SIG-M5 (cell line): ENCODE results near the gene BEST4.
"Not testable (repeated sequence)": the region's sequence is repeated elsewhere in the genome, so short reads cannot be mapped to it uniquely, and the experiment has no call there.

ENCODE experiments used
- DNase-seq: peaks from one replicate; lab custom pipeline; 2025; lab: John Stamatoyannopoulos, UW

The BEST4 gene

DNA sequence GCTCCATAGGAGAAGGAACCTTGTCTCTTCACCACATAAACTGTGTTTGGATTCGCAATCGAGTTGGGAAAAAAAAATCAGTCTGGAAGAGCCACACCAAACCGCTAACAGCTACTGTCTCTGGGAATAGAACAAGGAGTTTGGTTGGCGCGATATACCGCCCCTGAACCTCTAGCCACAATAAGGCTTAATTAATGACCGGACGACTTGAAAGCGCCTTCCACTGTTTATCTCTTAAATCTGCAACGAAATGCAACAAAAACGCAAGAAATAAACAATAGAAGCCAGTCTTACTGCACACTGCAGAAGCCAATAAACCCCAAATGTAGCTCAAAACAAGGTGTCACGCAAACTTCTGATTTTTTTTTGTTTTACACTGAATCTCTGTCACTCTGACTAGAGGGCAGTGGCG lies 31.2 kb upstream of the BEST4 start:
- DNase-seq: no peak

DNA sequence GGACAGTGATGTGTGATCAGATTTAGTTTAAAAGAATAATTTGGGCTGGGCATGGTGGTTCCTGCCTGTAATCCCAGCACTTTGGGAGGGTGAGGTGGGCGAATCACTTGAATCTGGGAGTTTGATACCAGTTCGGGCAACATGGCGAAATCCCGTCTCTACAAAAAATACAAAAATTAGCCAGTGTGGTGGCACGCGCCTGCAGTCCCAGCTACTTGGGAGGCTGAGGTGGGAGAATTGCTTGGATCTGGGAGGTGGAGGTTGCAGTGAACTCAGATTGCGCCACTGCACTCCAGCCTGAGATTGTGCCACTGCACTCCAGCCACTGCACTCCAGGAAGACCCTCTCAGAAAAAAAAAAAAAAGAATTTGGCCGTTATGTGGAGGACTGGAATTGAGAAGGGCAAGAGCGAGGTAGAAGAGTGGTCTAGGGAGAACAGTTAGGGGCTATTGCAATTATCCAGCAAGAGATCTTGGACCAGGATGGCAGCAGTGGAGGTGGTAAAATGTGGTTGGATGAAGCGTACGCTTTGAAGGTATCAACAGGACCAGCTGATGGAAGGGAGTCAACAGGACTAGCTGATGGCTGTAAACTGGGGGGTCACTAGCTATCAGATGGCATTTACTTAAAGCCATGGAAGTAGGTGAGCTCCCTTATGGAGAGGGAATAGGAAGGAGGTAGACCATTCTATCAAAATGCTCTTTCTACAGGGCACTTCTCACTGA lies 30.0 kb upstream of the BEST4 start:
- no peak for DNase-seq

DNA sequence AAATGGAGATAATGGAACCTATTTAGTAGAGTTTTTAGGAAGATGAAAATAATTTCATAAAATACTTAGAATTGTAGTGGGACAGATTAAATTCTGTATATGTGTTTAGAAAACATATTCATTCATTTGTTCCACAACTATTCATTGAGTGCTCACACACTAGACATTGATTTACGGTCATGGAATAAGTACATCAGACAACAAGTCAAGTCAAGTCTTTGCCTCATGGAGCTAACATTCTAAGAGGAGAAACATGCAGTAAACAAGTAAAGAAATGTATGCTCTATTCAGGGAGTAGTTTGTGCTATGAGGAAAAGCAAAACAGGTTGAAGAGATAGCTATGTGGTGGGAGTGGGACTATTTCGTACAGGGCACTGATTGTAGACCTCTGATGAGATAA lies 29.3 kb upstream of the BEST4 start:
- no peak for DNase-seq

DNA sequence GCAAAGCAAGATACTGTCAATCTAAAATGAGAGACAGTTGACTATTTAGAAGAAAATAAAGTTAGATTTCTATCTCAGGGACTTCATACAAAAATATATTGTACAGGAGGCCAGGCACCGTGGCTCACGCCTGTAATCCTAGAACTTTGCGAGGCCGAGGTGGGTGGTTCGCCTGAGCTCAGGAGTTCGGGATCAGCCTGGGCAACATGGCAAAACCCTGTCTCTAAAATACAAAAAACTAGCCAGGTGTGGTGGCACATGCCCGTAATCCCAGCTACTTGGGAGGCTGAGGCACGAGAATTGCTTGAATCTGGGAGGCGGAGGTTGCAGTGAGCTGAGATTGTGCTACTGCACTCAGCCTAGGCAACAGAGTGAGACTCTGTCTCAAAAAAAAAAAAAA lies 28.0 kb upstream of the BEST4 start:
- DNase-seq: not testable (repeated sequence)

DNA sequence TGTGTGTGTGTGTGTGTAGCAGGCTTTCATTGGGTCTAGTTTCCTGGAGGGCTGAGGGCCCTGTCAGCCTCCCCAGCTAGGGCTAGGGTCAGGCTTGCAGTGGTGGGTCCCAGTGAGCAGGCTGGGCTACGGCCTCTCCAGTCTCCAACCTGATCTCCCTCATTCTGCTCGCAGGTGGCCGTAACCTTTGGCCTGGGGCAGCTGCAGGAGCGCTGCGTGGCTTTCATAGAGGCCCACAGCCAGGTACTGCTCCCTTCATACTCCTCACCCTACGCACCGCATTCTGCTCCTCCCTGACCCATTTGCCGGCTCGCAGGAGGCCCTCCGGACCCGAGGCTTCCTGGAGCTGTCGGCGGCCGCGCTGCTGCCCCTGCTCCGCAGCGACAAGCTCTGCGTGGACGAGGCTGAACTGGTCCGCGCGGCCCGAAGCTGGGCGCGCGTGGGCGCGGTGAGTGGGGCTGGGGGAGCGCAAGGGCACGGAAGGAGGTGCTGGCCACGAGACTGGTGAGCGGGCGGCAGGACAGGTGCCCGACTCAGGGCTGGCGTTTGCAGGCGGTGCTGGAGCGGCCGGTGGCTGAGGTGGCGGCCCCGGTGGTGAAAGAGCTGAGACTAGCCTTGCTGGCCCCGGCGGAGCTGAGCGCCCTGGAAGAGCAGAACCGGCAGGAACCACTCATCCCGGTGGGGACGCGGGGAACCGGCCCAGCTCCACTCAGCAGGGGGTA lies 25.0 kb upstream of the BEST4 start:
- no peak for DNase-seq

DNA sequence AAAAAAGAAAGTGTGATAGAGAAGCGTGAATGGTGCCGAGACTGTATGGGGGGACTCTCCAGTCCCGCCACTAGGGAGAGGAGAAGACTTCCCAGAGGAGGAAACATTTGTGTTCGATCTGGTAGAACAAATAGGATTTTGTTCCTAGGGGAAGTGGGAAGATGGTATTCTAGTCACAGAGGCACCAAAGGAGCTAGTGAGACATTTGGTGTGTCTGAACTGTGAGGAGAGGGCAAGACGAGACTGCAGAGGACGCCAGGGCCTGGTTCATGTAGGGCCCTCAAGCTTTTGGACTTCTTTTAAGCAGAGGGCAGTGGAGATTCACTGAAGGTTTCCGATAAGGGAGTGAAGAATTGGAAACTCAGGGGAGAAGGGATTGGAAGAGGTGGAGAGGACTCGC lies 23.3 kb upstream of the BEST4 start:
- no peak for DNase-seq

DNA sequence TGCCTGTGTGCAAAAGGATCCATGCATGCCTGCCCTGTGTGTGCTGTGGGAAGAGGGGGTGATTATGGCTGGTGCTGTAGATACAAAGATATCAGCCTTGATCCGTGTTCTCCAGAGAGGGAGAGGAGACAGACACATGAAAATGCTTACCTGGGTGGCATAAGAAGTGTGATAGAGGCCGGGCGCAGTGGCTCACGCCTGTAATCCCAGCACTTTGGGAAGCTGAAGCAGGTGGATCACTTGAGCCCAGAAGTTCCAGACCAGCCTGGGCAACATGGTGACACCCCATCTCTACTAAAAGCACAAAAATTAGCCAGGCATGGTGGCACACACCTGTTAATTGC lies 22.8 kb upstream of the BEST4 start:
- not testable (repeated sequence) for DNase-seq

DNA sequence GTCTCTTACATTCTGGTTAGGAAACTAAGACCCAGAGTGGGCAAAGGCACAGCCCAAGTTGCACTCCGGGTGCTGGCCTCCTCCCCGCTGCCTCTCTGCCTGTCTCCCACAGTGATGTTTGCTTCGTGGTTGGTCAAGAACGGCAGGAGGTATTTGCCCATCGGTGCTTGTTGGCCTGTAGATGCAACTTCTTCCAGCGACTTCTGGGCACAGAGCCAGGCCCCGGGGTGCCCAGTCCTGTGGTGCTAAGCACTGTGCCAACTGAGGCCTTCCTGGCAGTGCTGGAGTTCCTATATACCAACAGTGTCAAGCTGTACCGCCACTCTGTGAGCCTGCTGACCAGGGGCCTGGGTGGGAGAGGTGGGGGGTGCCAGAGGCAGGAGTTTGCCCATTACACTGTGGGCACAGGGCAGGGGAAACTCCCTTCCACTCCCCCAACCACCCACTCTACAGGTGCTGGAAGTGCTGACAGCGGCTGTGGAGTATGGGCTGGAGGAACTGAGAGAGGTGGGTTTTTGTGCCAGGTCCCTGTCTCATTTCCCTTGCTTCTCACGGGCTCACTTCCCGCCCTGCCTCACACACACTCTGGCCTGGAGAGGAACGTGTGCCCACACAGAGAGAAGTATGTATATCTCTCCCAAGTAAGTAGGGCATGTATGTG lies 22.3 kb upstream of the BEST4 start:
- DNase-seq: no peak

DNA sequence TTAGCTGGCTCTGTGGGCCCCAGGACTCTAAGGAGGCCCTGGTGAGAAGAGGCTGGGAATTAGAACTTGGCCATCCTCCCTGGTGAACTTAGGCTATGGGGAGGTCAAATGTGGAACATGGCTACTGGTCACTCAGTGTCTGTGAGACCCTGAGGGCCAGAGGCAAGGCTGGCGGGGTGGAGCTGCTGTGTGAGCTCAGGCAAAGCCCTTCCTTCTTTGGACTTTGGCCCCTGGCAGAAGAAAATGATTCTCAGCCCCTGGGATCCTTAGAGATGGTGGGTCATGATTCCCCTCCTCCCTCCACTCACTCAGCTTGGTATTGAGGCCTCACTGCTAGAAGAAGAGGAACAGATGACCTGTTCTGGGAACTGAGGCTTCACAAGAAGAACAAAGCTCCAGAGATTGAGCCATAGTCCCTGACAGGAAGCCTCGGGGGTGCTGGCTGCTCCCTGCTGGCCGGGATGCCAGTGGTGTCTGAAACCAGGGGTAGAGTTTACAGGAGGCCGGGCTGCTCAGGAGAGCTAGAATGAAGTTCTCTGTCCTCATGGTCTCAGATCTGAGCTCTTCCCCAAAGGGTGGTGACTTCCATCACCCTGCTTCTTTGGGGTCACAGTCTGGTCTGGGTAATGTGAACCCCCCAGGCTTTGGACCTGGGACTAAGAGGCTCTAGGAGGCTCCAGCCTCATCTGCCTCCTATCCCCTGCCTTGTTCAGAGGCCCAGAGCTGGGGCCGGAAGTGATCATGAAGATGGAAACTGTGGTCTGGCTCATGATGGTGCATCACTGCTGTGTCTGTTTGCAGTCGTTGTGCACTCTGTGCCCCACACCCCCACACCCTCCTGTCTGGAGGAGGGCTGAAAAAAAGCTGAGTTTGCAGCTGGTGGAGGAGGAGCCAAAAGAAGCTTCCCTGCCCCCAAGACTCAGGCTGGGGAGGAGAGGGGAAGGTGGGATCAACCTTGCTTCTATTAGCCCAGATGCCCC lies 21.3 kb upstream of the BEST4 start:
- no peak for DNase-seq

DNA sequence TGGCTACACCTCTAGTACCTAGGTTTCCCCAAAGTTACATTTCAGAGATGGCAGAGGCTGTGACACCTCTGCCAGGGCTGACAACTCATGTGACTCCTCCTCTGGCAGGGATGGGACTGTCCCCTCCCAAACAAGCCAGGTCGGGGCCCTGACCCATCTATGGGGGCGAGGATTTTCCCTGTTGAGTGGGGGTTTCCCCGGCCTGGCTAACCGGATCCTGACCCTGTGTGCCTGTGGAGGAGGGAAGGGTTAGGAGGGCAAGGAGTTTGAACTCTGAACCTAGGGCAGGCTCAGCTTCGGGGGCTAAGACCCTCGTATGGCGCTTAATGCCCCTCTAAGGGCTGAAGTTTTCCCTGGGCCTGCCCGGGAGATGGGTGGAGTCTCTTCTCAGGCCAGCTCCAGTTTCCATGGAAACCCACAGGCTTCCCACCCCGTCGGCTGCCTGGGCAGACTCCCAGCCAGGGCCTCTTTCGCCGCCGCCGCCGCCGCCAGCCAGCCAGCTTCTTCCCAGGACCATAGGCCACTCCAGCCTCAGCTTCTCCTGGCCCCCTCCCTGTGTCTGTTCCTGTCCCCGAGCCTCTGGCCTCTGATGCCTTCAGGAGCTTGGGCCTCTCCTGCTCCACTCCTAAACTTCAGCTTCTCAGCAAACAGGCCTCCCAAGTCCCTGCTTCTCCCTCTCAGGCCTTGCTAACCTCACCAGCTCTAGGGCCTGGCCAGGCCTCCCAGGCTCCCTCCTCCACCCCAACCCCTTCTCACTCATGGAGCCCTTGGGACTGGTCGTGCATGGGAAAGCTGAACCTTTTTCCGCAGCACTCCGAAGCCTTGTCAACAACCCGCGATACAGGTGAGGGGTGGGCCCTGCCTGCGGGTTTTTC lies 20.3 kb upstream of the BEST4 start, which contains the start of gene BTBD19:
Gene BTBD19 (plus strand): TSS at position 461 of the 875 bp plus-strand sequence. CDS start 298 bp downstream, at position 759.
- DNase-seq: no peak

DNA sequence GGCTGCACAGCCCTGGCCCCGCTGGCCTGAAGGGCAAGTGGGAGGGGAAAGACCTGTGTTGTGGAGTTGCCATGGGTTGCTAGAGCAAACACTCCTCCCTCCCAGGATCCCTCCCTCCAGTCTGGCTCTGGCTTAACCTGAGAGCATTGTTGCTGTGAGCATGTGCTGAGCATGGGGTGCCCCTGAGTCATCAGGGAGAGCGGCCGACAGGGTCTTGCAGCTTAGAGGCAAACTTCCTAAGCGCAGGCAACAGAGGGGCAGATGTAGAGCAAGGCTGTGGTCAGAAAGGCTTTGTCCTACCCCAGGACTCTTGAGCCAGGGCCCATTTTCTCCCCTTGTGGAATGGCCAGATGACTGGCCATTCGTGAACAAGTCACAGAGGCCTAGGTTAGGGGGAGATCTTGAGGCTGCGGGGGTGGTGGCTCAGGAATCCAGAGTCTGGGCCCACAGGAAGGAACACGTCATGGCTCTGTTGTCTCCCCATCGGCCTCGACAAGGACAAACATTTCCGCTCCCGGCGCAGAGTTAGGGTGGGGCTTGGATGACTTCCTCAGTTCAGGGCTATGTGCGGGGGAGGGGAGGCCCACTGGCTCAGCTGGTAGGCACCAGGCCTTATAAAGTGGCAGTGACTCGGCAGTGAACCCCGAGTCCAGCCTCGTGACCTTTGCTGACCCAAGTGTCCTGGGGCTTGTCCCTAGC lies 19.5 kb upstream of the BEST4 start:
- DNase-seq: peak; percentile 55

DNA sequence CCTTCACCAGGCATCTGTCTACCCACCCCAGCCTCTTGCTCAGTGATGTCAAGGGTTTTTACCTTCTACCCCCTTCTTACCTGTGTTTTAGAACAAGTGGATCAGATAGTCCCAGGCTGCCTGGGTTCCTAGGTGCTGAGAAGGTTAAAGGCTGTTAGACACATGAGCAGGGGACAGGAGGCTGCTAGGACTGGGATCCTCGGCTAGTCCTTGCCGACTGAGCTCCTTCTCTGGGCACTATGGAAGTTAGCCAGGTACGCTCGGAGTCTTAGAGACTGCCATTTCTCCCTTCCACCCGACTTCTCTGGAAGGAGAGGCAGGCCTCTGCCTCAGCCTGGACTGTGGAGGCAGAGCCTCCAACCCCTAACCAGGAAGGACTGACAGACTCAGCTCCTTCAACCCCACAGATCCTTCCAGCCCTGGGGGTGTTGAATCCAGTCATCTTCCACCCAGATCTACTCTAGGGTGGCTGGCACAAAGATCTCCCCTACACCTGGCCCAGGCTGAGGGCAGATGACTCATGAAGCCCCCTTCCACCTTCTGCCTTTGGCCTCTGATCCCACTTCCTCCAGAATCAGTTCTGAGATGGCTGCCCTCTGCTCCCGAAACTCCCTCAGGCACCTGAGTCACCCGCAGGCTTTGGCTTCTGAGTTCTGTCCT lies 18.9 kb upstream of the BEST4 start, which contains the start of gene DYNLT4:
Gene DYNLT4 (minus strand): TSS at position 648 of the 660 bp plus-strand sequence. CDS start 683 bp downstream, outside the sequence.
- DNase-seq: no peak

DNA sequence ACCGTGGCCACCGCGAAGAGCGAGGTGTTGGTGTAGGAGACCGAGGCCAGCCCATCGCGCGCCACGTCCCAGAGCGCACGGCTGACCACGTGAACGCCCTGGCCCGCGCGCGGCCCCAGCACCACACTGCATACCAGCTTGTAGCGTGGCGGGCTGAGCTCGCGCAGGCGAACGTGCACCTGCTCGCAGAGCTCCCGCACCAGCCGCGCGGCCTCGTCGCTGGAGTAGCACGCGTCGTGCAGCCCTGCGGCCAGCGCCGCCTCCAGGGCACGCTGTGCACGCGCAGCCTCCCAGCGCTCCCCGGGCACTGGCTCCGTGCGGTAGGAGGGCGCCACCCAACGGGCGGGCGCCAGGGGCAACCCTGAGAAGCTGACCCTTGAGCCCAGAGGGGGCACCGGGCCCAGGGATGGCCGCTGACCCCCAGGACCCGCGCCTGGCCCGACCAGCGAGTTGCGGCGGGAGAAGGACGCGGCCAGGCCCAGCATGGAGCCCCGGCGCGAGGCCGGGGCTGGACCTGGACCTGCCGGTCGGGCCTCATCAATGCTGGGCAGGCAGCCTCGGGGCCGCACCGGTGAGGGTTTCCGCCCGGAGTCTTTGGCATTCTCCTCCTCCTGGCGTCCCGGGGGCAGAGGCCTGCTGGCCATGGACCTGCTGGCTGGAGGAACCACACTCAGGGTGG lies 18.2 kb upstream of the BEST4 start:
- DNase-seq: no peak

DNA sequence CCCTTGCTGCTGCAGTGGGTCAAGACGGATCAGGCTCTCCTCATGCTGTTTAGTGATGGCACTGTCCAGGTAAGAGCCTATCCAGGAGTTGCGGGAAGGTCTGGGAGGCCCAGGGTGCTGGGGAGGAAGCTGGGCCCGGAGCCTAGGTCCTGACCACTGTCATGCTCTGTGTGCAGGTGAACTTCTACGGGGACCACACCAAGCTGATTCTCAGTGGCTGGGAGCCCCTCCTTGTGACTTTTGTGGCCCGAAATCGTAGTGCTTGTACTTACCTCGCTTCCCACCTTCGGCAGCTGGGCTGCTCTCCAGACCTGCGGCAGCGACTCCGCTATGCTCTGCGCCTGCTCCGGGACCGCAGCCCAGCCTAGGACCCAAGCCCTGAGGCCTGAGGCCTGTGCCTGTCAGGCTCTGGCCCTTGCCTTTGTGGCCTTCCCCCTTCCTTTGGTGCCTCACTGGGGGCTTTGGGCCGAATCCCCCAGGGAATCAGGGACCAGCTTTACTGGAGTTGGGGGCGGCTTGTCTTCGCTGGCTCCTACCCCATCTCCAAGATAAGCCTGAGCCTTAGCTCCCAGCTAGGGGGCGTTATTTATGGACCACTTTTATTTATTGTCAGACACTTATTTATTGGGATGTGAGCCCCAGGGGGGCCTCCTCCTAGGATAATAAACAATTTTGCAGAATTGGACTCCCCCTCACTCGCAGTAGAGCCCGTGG lies 17.5 kb upstream of the BEST4 start:
- no peak for DNase-seq

DNA sequence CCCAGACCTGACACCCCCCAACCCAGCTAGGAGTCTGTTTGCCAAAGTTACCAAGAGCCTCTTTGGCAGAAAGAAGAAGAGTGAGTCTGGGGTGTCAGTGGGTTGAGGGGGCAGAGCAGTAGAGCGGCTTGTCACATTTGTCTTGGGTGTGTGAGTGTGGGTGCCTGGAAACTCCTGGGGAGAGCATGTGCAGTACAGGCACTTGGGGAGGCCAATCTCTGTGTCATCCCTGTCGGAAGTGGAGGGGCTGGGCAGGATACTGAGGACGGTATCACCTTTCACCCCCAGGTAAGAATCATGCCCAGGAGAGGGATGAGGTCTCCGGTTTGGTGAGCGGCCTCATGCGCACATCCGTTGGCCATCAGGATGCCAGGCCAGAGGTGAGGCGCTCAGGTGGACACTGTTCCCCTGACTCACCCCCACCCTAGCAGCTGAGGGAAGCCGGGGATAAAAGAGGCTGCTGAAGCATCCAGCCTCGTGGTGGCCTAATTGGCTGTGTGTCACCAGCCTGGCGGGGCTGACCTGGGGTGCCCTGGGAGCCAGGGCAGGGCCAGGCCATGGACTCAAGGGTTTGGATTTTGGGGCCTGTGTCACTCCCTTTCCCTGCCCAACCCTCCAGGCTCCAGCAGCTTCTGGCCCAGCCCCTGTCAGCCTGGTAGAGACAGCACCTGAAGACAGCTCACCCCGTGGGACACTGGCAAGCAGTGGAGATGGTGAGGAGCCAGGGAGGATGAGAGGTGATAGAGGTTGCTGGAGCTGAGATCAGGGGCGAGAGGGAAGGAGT lies 15.5 kb upstream of the BEST4 start:
- no peak for DNase-seq

DNA sequence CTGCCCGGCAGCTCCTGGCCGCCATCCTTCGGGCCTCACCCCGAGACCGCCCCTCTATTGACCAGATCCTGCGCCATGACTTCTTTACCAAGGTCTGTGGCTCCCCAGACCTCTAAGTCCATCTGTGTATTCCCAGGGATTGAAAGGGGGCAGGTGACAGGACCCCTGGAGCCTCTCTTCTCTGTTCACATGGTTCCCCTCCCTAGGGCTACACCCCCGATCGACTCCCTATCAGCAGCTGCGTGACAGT lies 15.0 kb upstream of the BEST4 start:
- DNase-seq: no peak

DNA sequence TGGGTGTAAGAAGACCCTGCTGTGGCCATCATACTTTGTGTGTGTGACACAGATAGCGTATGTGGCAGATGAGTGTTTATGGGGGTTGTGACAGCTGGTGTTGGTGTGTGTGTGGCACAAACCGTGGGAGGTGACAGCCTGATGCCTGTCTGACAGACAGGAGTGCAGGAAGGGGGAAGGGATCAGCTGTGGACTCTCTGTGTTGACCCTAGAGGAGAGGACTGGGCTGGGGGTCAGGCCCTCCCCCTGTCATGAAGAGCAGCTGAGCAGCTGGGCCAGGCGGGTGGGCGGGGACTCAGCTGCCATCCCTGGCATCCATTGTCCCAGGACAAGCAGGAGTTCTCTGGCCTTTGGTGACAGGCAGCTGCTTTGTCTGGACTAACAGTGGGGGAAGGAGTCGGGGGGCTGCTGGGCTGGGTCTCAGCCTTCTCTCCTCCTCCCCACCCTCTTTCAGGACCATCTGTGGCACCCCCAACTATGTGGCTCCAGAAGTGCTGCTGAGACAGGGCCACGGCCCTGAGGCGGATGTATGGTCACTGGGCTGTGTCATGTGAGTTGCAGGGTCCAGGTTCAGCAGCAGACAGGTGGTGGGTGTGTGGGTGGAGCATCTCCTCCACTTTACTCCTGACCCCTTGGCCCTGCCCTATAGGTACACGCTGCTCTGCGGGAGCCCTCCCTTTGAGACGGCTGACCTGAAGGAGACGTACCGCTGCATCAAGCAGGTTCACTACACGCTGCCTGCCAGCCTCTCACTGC lies 14.5 kb upstream of the BEST4 start:
- no peak for DNase-seq
